GM19397 (cell line): ENCODE measurements around the gene TTLL6.
"Not testable (repeated sequence)": the region's sequence is repeated elsewhere in the genome, so short reads cannot be mapped to it uniquely, and the experiment has no call there.

Source experiments
- ATAC-seq: cut with Tn5 transposase; IDR thresholded peaks from one replicate; pipeline ENCODE4 v1.9.1; 2021; ENCODE audit warnings: mild to moderate bottlenecking, moderate library complexity; ENCODE audit not compliant: unreplicated experiment

Gene TTLL6

GRCh38 chr17:48816438-48816773 is 623 bp downstream of the TTLL6 start:
- no peak for ATAC-seq

GRCh38 chr17:48815311-48815710 is 1.7 kb downstream of the TTLL6 start:
- no peak for ATAC-seq

- ATAC-seq: no peak
Observed at GRCh38 chr17:48814504-48814903, 2.5 kb downstream of the TTLL6 start.

- ATAC-seq: no peak
Observed at GRCh38 chr17:48812001-48812400, 5.0 kb downstream of the TTLL6 start.

- no peak for ATAC-seq
Observed at GRCh38 chr17:48809182-48809581, 7.8 kb downstream of the TTLL6 start.

GRCh38 chr17:48804936-48805411 is 12.1 kb downstream of the TTLL6 start:
- ATAC-seq: no peak

- ATAC-seq: no peak
Observed at GRCh38 chr17:48800626-48801217, 16.3 kb downstream of the TTLL6 start.

- no peak for ATAC-seq
Observed at GRCh38 chr17:48799069-48799723, 17.8 kb downstream of the TTLL6 start.

- not testable (repeated sequence) for ATAC-seq
Observed at GRCh38 chr17:48796163-48796522, 20.9 kb downstream of the TTLL6 start.

- ATAC-seq: no peak
Observed at GRCh38 chr17:48795444-48796162, 21.4 kb downstream of the TTLL6 start.

- no peak for ATAC-seq
Observed at GRCh38 chr17:48792033-48792798, 24.8 kb downstream of the TTLL6 start.

GRCh38 chr17:48791128-48792032 is 25.6 kb downstream of the TTLL6 start:
- no peak for ATAC-seq

- no peak for ATAC-seq
Observed at GRCh38 chr17:48790607-48791127, 26.4 kb downstream of the TTLL6 start.

- no peak for ATAC-seq
Observed at GRCh38 chr17:48787828-48788227, 29.2 kb downstream of the TTLL6 start.

- ATAC-seq: no peak
Observed at GRCh38 chr17:48779421-48779820, 37.6 kb downstream of the TTLL6 start.

GRCh38 chr17:48776602-48777001 is 40.4 kb downstream of the TTLL6 start:
- ATAC-seq: no peak

- ATAC-seq: no peak
Observed at GRCh38 chr17:48773245-48773644, 43.8 kb downstream of the TTLL6 start.

- no peak for ATAC-seq
Observed at GRCh38 chr17:48770954-48771353, 46.1 kb downstream of the TTLL6 start.

GRCh38 chr17:48769009-48769675 is 47.9 kb downstream of the TTLL6 start:
- no peak for ATAC-seq
